Measurements from ENCODE around the gene GCHFR. TPM values are rescaled to one million over a fixed set of nuclear protein-coding genes. Genes with fewer than 3 reads are reported as not detected.

Gene GCHFR
- total and polyA plus RNA-seq, 12 donors = 2.2 to 10.8 (median 3.9) TPM

DNA sequence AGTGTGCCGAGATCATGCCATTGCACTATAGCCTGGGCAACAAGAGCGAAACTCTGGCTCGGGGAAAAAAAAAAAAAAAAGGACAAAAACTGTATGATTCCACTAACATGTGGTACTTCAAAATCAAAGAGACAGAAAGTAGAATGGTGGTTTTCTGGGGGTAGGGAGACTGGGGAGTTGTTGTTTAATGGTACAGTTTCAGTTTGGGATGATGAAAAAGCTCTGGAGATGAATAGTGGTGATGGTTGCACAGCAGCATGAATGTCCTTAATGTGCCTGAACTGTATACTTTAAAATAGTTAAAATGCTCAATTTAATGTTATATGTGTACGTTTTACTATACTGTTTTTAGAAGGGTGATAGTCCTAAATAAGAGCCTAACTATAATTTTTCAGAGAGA is 41.5 kb upstream of the GCHFR start:
- no peak for DNase-seq
- Histone ChIP-seq H3K4me1 (no peaks in the 10 kb centered on the region), H3K9me3 (no peaks in the 10 kb centered on the region), H3K4me3 (no peak overlapping the region), H3K36me3 (peaks cover 0 to 27% (median 0%) of the 10 kb centered on the region in 9 donors), H3K27ac (no peak overlapping the region), H3K27me3 (no peaks in the 10 kb centered on the region)
- 94 to 96% methylated on average over 4 of the region's 4 CpGs for WGBS, 2 donors
- no peak for ATAC-seq
- intact Hi-C loops (cut with DNase I) = no loop called here
- no peak for TF ChIP-seq CTCF (IDR thresholded peaks at IDR 0.05)

DNA sequence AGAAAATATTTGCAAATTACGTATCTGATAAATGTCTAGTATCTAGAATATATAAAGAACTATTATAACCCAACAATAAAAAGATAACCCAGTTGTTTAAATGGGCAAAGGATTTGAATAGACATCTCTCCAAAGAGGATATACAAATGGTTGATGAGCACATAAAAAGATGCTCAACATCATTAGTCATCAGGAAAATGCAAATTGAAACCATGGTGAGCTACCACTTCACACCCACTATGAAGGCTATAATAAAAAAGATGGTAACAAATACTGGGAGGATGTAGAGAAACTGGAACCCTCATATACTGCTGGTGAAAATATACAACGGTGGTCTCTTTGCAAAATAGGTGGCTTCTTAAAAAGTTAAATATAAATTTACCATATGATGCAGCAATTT is 40.9 kb upstream of the GCHFR start:
- Histone ChIP-seq H3K9me3 (no peaks in the 10 kb centered on the region), H3K27ac (no peak overlapping the region), H3K36me3 (peaks cover 0 to 27% (median 0%) of the 10 kb centered on the region in 9 donors), H3K27me3 (no peaks in the 10 kb centered on the region), H3K4me1 (no peaks in the 10 kb centered on the region), H3K4me3 (no peak overlapping the region)
- 93 to 94% methylated on average over 2 of the region's 2 CpGs for WGBS, 2 donors
- intact Hi-C loops (cut with DNase I) = no loop called here
- DNase-seq = no peak
- no peak for ATAC-seq
- TF ChIP-seq CTCF (IDR thresholded peaks at IDR 0.05) = no peak

- Histone ChIP-seq H3K27me3 (no peaks in the 10 kb centered on the region), H3K9me3 (no peaks in the 10 kb centered on the region), H3K4me1 (no peaks in the 10 kb centered on the region), H3K4me3 (no peak overlapping the region), H3K27ac (no peak overlapping the region), H3K36me3 (peaks cover 0 to 29% (median 0%) of the 10 kb centered on the region in 9 donors)
- TF ChIP-seq CTCF (IDR thresholded peaks at IDR 0.05) = no peak
- ATAC-seq (no peak), DNase-seq (no peak)
- 87 to 92% methylated on average over 2 of the region's 2 CpGs for WGBS, 2 donors
- intact Hi-C loops (cut with DNase I) = no loop called here
Observed at GRCh38 chr15:40723919-40724318, 39.9 kb upstream of the GCHFR start.

DNA sequence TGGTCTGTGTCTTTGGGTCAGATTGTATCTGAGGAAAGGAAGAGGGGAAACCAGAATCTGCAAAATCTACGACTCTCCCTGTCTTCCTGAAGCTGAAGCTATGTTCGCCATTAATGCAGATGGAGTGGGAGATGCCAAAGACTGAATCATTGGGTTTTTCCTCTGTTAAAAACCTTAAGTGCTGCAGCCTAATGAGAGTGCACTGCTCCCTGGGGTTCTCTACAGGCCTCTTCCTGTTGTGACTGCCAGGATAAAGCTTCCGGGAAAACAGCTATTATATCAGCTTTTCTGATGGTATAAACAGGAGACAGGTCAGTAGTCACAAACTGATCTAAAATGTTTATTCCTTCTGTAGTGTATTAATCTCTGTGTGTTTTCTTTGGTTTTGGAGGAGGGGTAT is 32.8 kb upstream of the GCHFR start:
- Histone ChIP-seq H3K27me3 (no peaks in the 10 kb centered on the region), H3K36me3 (peaks cover 0 to 75% (median 18%) of the 10 kb centered on the region in 9 donors), H3K4me1 (peaks cover 0 to 9% (median 0%) of the 10 kb centered on the region in 9 donors), H3K4me3 (no peak overlapping the region), H3K9me3 (no peaks in the 10 kb centered on the region), H3K27ac (peak overlapping the region in 6 of 10 donors; percentile 4 to 64 (median 6))
- DNase-seq = no peak
- ATAC-seq = peak in 6 of 8 donors; percentile 39 to 70 (median 50)
- no peak for TF ChIP-seq CTCF (IDR thresholded peaks at IDR 0.05)
- WGBS, 2 donors = 51 to 69% methylated on average over 3 of the region's 3 CpGs
- intact Hi-C loops (cut with DNase I) = no loop called here

Measured in heart right ventricle (tissue), 16 donors.